HL-60 (cell line): Measurements from ENCODE around the gene GALNT17.

Experiments
- DNase-seq, 2 experiments: peaks; one replicate each; pipeline ENCODE4 v3.0.0-alpha.2; 2010 to 2020; ENCODE audit warnings: low read depth in 1 of 2, low spot score in 1 of 2
- H3K27ac ChIP-seq: fragments of 250-450 bp; sonication (Bioruptor Pico); replicated peaks from 2 replicates; pipeline ENCODE4 v1.5.1; 2020; ENCODE audit warnings: mild to moderate bottlenecking, moderate library complexity
- H3K27me3 ChIP-seq: fragments of 250-450 bp; sonication (Bioruptor Pico); 2 replicates; pipeline ENCODE4 v1.5.1; 2021; ENCODE audit warnings: mild to moderate bottlenecking, moderate library complexity; ENCODE audit not compliant: insufficient read depth, poor library complexity, severe bottlenecking
- H3K4me3 ChIP-seq: replicated peaks from 2 replicates; pipeline ENCODE4 v1.5.1; 2011; ENCODE audit warnings: mild to moderate bottlenecking, control low read depth, low read length; ENCODE audit not compliant: insufficient read depth
- CTCF ChIP-seq: IDR thresholded peaks from one replicate; pipeline ENCODE4 v1.5.1; 2011; ENCODE audit warnings: low read length, control low read depth, inconsistent platforms; ENCODE audit not compliant: insufficient read depth
- GABPA ChIP-seq: IDR thresholded peaks from 2 replicates; pipeline ENCODE4 v1.6.1; 2012; ENCODE audit warnings: low read depth
- POLR2AphosphoS5 ChIP-seq: IDR thresholded peaks from 2 replicates; pipeline ENCODE4 v1.6.1; 2012; ENCODE audit warnings: low read depth
- SPI1 ChIP-seq: IDR thresholded peaks from 2 replicates; pipeline ENCODE4 v1.6.1; 2012; ENCODE audit warnings: low read depth, mild to moderate bottlenecking, borderline replicate concordance
- TF ChIP-seq, protein P1 (sequence below): IDR thresholded peaks from 2 replicates; pipeline ENCODE4 v1.6.1; 2012; ENCODE audit warnings: low read depth; ENCODE audit not compliant: insufficient replicate concordance

Gene GALNT17

GRCh38 chr7:71283802-71284201, 151.9 kb downstream of the GALNT17 start:
- Histone ChIP-seq H3K27me3 (no peaks in the 10 kb centered on the region), H3K27ac (no peak overlapping the region), H3K4me3 (no peak overlapping the region)
- TF ChIP-seq GABPA: no peak
- no peak for TF ChIP-seq CTCF
- no peak for TF ChIP-seq SPI1
- TF ChIP-seq, protein P1, sequence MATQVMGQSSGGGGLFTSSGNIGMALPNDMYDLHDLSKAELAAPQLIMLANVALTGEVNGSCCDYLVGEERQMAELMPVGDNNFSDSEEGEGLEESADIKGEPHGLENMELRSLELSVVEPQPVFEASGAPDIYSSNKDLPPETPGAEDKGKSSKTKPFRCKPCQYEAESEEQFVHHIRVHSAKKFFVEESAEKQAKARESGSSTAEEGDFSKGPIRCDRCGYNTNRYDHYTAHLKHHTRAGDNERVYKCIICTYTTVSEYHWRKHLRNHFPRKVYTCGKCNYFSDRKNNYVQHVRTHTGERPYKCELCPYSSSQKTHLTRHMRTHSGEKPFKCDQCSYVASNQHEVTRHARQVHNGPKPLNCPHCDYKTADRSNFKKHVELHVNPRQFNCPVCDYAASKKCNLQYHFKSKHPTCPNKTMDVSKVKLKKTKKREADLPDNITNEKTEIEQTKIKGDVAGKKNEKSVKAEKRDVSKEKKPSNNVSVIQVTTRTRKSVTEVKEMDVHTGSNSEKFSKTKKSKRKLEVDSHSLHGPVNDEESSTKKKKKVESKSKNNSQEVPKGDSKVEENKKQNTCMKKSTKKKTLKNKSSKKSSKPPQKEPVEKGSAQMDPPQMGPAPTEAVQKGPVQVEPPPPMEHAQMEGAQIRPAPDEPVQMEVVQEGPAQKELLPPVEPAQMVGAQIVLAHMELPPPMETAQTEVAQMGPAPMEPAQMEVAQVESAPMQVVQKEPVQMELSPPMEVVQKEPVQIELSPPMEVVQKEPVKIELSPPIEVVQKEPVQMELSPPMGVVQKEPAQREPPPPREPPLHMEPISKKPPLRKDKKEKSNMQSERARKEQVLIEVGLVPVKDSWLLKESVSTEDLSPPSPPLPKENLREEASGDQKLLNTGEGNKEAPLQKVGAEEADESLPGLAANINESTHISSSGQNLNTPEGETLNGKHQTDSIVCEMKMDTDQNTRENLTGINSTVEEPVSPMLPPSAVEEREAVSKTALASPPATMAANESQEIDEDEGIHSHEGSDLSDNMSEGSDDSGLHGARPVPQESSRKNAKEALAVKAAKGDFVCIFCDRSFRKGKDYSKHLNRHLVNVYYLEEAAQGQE: no peak
- TF ChIP-seq POLR2AphosphoS5: no peak
- no peak for DNase-seq

DNA sequence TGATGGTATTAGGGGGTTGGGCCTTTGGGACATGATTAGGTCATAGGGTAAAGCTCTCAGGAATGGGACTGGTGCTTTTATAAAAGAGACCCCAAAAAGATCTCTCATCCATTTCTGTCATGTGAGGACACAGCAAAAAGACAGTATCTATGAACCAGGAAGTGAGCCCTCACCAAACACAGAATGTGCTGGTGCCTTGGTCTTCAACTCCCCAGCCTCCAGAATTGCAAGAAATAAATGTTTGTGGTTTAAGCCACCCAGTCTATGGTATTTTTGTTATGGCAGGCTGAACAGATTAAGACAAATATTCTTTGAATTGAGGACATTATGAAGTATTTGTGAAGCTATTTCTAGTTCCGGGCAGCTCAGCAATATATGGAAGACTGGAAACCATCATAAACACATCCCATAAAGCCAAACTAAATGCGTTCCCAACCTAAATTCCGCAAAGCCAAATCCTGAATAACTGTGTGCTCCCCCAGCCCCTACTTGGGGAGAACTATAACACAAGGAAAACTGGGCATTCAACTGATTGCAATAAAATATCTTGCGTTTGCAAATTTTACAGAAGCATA, 153.7 kb downstream of the GALNT17 start:
- Histone ChIP-seq H3K27ac (no peak overlapping the region), H3K27me3 (no peaks in the 10 kb centered on the region), H3K4me3 (no peak overlapping the region)
- DNase-seq: no peak
- TF ChIP-seq GABPA (no peak), POLR2AphosphoS5 (no peak), SPI1 (no peak), CTCF (no peak)
- TF ChIP-seq, protein P1: no peak

DNA sequence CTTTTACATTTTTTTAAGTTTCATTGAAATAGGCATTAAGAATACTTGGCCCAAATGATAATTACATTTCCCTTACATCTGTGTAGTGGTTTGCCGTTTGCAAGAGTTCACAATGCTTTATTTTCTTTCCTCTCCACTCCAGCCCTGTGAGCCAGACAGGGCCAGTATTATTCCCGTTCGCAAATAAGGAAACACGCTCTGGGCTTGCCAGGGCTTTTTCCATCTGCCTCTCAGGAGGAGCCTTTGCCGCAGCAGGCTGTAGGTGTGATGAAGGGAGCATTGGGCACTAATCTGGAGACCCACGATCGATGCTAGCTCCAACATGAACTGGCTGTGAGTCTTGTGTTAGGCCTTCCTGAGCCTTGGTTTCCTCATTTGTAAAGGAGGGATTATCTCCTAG, 154.4 kb downstream of the GALNT17 start:
- H3K4me3 ChIP-seq: no peak overlapping the region
- H3K27ac ChIP-seq: no peak overlapping the region
- no peak for TF ChIP-seq SPI1
- TF ChIP-seq GABPA: no peak
- TF ChIP-seq, protein P1: no peak
- no peak for TF ChIP-seq CTCF
- TF ChIP-seq POLR2AphosphoS5: no peak
- no peak for DNase-seq
- no peaks in the 10 kb centered on the region for H3K27me3 ChIP-seq
